GM12878 (cell line): ENCODE data around the gene COL20A1. TPM values are rescaled to one million over a fixed set of nuclear protein-coding genes. Genes with fewer than 3 reads are reported as not detected.

Experiments
- ATAC-seq: fragments of 200-7000 bp; cut with Tn5 transposase; 3 replicates; pipeline ENCODE4 v1.9.1; 2020; ENCODE audit warnings: mild to moderate bottlenecking, moderate library complexity
- BruUV-seq: library from RNA; stranded (reverse); fragments of 400-500 nt; replicated peaks from 2 replicates; lab custom pipeline; 2021; lab: Mats Ljungman, UMichigan
- CTCF ChIA-PET: fragments of 300-600 bp; sonication (Branson Sonifier 250); formaldehyde crosslinking; extraction: SDS; loops from one replicate; lab custom pipeline; 2021; ENCODE audit warnings: inconsistent platforms; lab: Yijun Ruan, JAX
- POLR2A ChIA-PET: fragments of 350-600 bp; formaldehyde crosslinking; extraction: SDS; loops from one replicate; lab custom pipeline; 2021; ENCODE audit warnings: inconsistent platforms; lab: Charles Lee
- RAD21 ChIA-PET: fragments of 300-600 bp; sonication (Branson Sonifier 250); formaldehyde crosslinking; loops from one replicate; lab custom pipeline; 2023; ENCODE audit warnings: antibody characterized with exemption; ENCODE audit not compliant: unreplicated experiment; lab: Charles Lee
- SMC1A ChIA-PET: fragments of 300-600 bp; sonication (Branson Sonifier 250); formaldehyde crosslinking; loops from one replicate; lab custom pipeline; 2023; ENCODE audit not compliant: unreplicated experiment, uncharacterized antibody; lab: Charles Lee
- DNase-seq: peaks from one replicate; pipeline ENCODE4 v3.0.0-alpha.2; 2011; ENCODE audit warnings: low read depth, low spot score
- FAIRE-seq: peaks from 3 replicates; lab custom pipeline; 2011; peaks lifted over from hg19 to GRCh38; lab: Jason Lieb, UNC
- H2AFZ ChIP-seq: 2 replicates; pipeline ENCODE4 v1.6.0; 2011; ENCODE audit warnings: low read depth, low read length, control low read depth; ENCODE audit not compliant: control insufficient read depth
- H3K27ac ChIP-seq: 2 replicates; pipeline ENCODE4 v1.5.1; 2011; ENCODE audit warnings: control low read depth; ENCODE audit not compliant: control insufficient read depth, insufficient read depth
- H3K27me3 ChIP-seq, 2 experiments: replicated peaks in 1 of 2; 2 replicates each; pipeline versions ENCODE4 v1.6.0 to v1.6.1; 2011; ENCODE audit warnings: low read length in 1 of 2; ENCODE audit not compliant: control insufficient read depth in 2 of 2, insufficient read depth in 2 of 2
- H3K36me3 ChIP-seq, 2 experiments: 2 replicates each; pipeline ENCODE4 v1.5.1; 2011; ENCODE audit warnings: low read length in 1 of 2; ENCODE audit not compliant: control insufficient read depth in 2 of 2, insufficient read depth in 2 of 2
- H3K4me1 ChIP-seq: 2 replicates; pipeline ENCODE4 v1.6.1; 2011; ENCODE audit warnings: mild to moderate bottlenecking, low read length, moderate library complexity, mixed read lengths; ENCODE audit not compliant: control insufficient read depth, insufficient read depth
- H3K4me2 ChIP-seq: 2 replicates; pipeline ENCODE4 v1.6.0; 2011; ENCODE audit warnings: control low read depth; ENCODE audit not compliant: control insufficient read depth, insufficient read depth
- H3K4me3 ChIP-seq: fragments of 200-600 bp; sonication (generic); 2 replicates; pipeline ENCODE4 v1.5.1; 2016
- H3K79me2 ChIP-seq: 2 replicates; pipeline ENCODE4 v1.6.0; 2011; ENCODE audit warnings: low read length; ENCODE audit not compliant: control insufficient read depth, insufficient read depth
- H3K9ac ChIP-seq: 2 replicates; pipeline ENCODE4 v1.8.0; 2011; ENCODE audit warnings: low read length, control low read depth, mixed read lengths; ENCODE audit not compliant: control insufficient read depth, insufficient read depth
- H3K9me3 ChIP-seq: replicated peaks from 3 replicates; pipeline ENCODE4 v1.5.1; 2011; ENCODE audit warnings: mild to moderate bottlenecking, low read length; ENCODE audit not compliant: control insufficient read depth, insufficient read depth
- H4K20me1 ChIP-seq: 2 replicates; pipeline ENCODE4 v1.6.0; 2011; ENCODE audit not compliant: control insufficient read depth, insufficient read depth
- ATF7 ChIP-seq: fragments of 450-650 bp; IDR thresholded peaks from 2 replicates; pipeline ENCODE4 v1.6.1; 2016; ENCODE audit warnings: low read depth, mild to moderate bottlenecking
- CTCF ChIP-seq, 3 experiments: IDR thresholded peaks in 2 of 3; conservative IDR thresholded peaks in 1 of 3; 2 replicates each; pipeline ENCODE4 v1.5.1; 2011; ENCODE audit warnings: low read depth in 3 of 3, low read length in 3 of 3, mild to moderate bottlenecking in 3 of 3, control low read depth in 2 of 3, moderate library complexity in 2 of 3, inconsistent platforms in 1 of 3, mixed read lengths in 1 of 3; ENCODE audit not compliant: control insufficient read depth in 2 of 3, insufficient read depth in 1 of 3; ENCODE audit errors: extremely low read depth in 1 of 3
- E2F8 ChIP-seq: fragments of 450-650 bp; IDR thresholded peaks from 2 replicates; pipeline ENCODE4 v1.6.1; 2018; ENCODE audit warnings: mild to moderate bottlenecking, low read depth, moderate library complexity; ENCODE audit not compliant: partially characterized antibody
- HDGF ChIP-seq: fragments of 450-650 bp; IDR thresholded peaks from 2 replicates; pipeline ENCODE4 v1.6.1; 2016; ENCODE audit warnings: antibody characterized with exemption
- JUNB ChIP-seq: IDR thresholded peaks from 2 replicates; pipeline ENCODE4 v1.6.1; 2016; ENCODE audit warnings: antibody characterized with exemption, mild to moderate bottlenecking
- RAD51 ChIP-seq: fragments of 450-650 bp; IDR thresholded peaks from 2 replicates; pipeline ENCODE4 v1.6.1; 2016; ENCODE audit warnings: moderate library complexity, mild to moderate bottlenecking, inconsistent platforms
- RBBP5 ChIP-seq: fragments of 200-600 bp; sonication (generic); conservative IDR thresholded peaks from 2 replicates; pipeline ENCODE4 v1.6.1; 2016
- RELA ChIP-seq: fragments of 450-650 bp; IDR thresholded peaks from 2 replicates; pipeline ENCODE4 v1.8.0; 2014; ENCODE audit warnings: borderline replicate concordance; ENCODE audit not compliant: partially characterized antibody
- STAT1 ChIP-seq: fragments of 450-650 bp; conservative IDR thresholded peaks from 2 replicates; pipeline ENCODE4 v1.6.1; 2014; ENCODE audit warnings: antibody characterized with exemption, mild to moderate bottlenecking
- WGBS: methylation state at CpG from one replicate; pipeline ENCODE4 v1.1.6; 2016; ENCODE audit warnings: low lambda C conversion rate; ENCODE audit not compliant: insufficient replicate concordance, insufficient coverage; ENCODE audit errors: missing lambda C conversion rate; 5-methylcytosine and 5-hydroxymethylcytosine counted together
- in situ Hi-C: fragments of 300-500 bp; cut with MboI; formaldehyde crosslinking; loops from 9 replicates; pipeline ENCODE4 v1.14.3; 2018; ENCODE audit warnings: mixed read lengths
- intact Hi-C: fragments of 100-400 bp; cut with micrococcal nuclease; formaldehyde crosslinking; loops from one replicate; pipeline ENCODE4 v1.14.2; 2022; ENCODE audit not compliant: unreplicated experiment
- polyA plus RNA-seq, 11 experiments: library from polyadenylated mRNA; depleted of rRNA in 4 of 11; unstranded in 6 of 11; stranded (reverse) in 5 of 11; fragments of >200 nt; fragmentation: Nextera tagmentation in 4 of 11; fragmentation: Illumina TruSeq in 1 of 11; extraction: Ambion mirVana in 4 of 11; extraction: Trizol in 1 of 11; gene quantifications; 1 replicate in 1 of 11; 2 replicates in 10 of 11; pipeline versions ENCODE4 v1.2.1 to v1.2.3, GENCODE V29; 2011 to 2016; ENCODE audit warnings: inconsistent platforms in 2 of 11, missing spikeins in 2 of 11, low read depth in 1 of 11
- total RNA-seq, 4 experiments: library from RNA; depleted of rRNA in 3 of 4; stranded (reverse); fragments of >200 nt in 3 of 4; fragmentation: Illumina TruSeq in 1 of 4; extraction: Trizol in 1 of 4; gene quantifications; 2 replicates each; pipeline versions ENCODE4 v1.2.1 to v1.2.3, GENCODE V29; 2013 to 2021
- TF ChIP-seq, protein P1 (sequence below): fragments of 450-650 bp; formaldehyde crosslinking; IDR thresholded peaks from 2 replicates; pipeline ENCODE4 v1.5.0; 2022; ENCODE audit warnings: mild to moderate bottlenecking, missing genetic modification characterization

COL20A1 gene
- total and polyA plus RNA-seq, 10 of the 15 experiments (the other 5 are each of a cell fraction or from before 2014, with no cell fraction given), result not detected

- TF ChIP-seq RAD51 (no peak), STAT1 (no peak)
- TF ChIP-seq, protein P1, sequence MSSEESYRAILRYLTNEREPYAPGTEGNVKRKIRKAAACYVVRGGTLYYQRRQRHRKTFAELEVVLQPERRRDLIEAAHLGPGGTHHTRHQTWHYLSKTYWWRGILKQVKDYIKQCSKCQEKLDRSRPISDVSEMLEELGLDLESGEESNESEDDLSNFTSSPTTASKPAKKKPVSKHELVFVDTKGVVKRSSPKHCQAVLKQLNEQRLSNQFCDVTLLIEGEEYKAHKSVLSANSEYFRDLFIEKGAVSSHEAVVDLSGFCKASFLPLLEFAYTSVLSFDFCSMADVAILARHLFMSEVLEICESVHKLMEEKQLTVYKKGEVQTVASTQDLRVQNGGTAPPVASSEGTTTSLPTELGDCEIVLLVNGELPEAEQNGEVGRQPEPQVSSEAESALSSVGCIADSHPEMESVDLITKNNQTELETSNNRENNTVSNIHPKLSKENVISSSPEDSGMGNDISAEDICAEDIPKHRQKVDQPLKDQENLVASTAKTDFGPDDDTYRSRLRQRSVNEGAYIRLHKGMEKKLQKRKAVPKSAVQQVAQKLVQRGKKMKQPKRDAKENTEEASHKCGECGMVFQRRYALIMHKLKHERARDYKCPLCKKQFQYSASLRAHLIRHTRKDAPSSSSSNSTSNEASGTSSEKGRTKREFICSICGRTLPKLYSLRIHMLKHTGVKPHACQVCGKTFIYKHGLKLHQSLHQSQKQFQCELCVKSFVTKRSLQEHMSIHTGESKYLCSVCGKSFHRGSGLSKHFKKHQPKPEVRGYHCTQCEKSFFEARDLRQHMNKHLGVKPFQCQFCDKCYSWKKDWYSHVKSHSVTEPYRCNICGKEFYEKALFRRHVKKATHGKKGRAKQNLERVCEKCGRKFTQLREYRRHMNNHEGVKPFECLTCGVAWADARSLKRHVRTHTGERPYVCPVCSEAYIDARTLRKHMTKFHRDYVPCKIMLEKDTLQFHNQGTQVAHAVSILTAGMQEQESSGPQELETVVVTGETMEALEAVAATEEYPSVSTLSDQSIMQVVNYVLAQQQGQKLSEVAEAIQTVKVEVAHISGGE (CRISPR knock-in tag), result no peak
- Histone ChIP-seq H3K9ac (no peak overlapping the region), H3K4me3 (no peak overlapping the region), H3K27me3 (no peaks in the 10 kb centered on the region; a peak in 1 of 4 replicates), H3K4me1 (no peaks in the 10 kb centered on the region), H4K20me1 (no peaks in the 10 kb centered on the region), H3K4me2 (no peak overlapping the region), H3K9me3 (no peaks in the 10 kb centered on the region), H3K27ac (no peak overlapping the region), H3K36me3 (no peaks in the 10 kb centered on the region), H3K79me2 (no peaks in the 10 kb centered on the region), H2AFZ (no peak overlapping the region)
- in situ Hi-C loops, result no loop called here
- FAIRE-seq (no peak), ATAC-seq (no peak), DNase-seq (no peak)
- ChIA-PET SMC1A (no interaction called here), CTCF (interaction anchor here (2.7 kb wide), 1 partner anchor 71 kb away, joined by 8 read pairs; no protein-coding TSS in a partner anchor), POLR2A (no interaction called here), RAD21 (interaction anchor here (0.6 kb wide), 1 partner anchor 15 kb away, joined by 3 read pairs; no protein-coding TSS in a partner anchor)
- intact Hi-C loops, result no loop called here
- WGBS, result 31% methylated on average over 7 of the region's 12 CpGs
- no TSS peak for BruUV-seq
These were observed 1.5 kb downstream of the COL20A1 start for GRCh38 chr20:63294536-63294900.

- no peak overlapping the region for H3K4me2 ChIP-seq
- H3K27ac ChIP-seq, result no peak overlapping the region
- H3K79me2 ChIP-seq, result no peaks in the 10 kb centered on the region
- no peak overlapping the region for H3K4me3 ChIP-seq
- SMC1A ChIA-PET, result no interaction called here
- POLR2A ChIA-PET, result no interaction called here
- in situ Hi-C loops (no loop called here), intact Hi-C loops (no loop called here)
- no peak for DNase-seq
- CTCF ChIA-PET, result interaction anchor here (2.7 kb wide), 1 partner anchor 72 kb away, joined by 8 read pairs; no protein-coding TSS in a partner anchor
- no peaks in the 10 kb centered on the region; a peak in 1 of 4 replicates for H3K27me3 ChIP-seq
- no peaks in the 10 kb centered on the region for H3K36me3 ChIP-seq
- ATAC-seq, result no peak
- no peaks in the 10 kb centered on the region for H3K4me1 ChIP-seq
- no peaks in the 10 kb centered on the region for H3K9me3 ChIP-seq
- BruUV-seq, result no TSS peak
- no peaks in the 10 kb centered on the region for H4K20me1 ChIP-seq
- RAD21 ChIA-PET, result no interaction called here
- H3K9ac ChIP-seq, result no peak overlapping the region
- no peak overlapping the region for H2AFZ ChIP-seq
- WGBS, result 71% methylated on average over 17 of the region's 19 CpGs
- no peak for FAIRE-seq
- no peak for TF ChIP-seq RELA
- TF ChIP-seq CTCF (IDR thresholded peaks at IDR 0.05 in 2 of 3, conservative IDR thresholded peaks at IDR 0.05 in 1 of 3; ENCODE audit: control insufficient read depth in 2 of 3, extremely low read depth in 1 of 3, insufficient read depth in 1 of 3, low read depth in 3 of 3, low read length in 3 of 3), result no peak
- no peak for TF ChIP-seq ATF7
- TF ChIP-seq HDGF, result no peak
- no peak for TF ChIP-seq E2F8
- no peak for TF ChIP-seq RBBP5
- TF ChIP-seq JUNB, result no peak
These were observed 2.0 kb downstream of the COL20A1 start for GRCh38 chr20:63295018-63295417.
